ENCODE data around the gene ACTN2.

The ACTN2 gene

DNA sequence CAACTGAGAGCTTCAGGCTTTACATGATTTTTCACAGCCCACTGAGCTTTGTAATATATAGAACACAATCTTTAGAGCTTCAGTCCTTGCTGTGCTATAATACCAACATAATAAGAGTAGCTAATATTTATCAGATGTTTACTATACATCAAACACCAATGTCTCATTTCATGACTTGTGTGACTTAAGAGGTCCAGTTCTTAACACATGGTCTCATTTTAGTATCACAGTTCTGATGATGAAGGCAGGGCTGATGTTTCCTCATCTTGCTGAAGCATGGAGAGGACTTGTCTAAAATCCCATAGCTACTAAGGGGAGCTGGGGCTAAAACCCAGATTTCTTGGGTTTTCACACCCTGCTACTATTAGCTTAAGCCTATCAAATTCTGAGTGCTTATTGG is 114.3 kb downstream of the ACTN2 start:
- TF ChIP-seq, protein P1, sequence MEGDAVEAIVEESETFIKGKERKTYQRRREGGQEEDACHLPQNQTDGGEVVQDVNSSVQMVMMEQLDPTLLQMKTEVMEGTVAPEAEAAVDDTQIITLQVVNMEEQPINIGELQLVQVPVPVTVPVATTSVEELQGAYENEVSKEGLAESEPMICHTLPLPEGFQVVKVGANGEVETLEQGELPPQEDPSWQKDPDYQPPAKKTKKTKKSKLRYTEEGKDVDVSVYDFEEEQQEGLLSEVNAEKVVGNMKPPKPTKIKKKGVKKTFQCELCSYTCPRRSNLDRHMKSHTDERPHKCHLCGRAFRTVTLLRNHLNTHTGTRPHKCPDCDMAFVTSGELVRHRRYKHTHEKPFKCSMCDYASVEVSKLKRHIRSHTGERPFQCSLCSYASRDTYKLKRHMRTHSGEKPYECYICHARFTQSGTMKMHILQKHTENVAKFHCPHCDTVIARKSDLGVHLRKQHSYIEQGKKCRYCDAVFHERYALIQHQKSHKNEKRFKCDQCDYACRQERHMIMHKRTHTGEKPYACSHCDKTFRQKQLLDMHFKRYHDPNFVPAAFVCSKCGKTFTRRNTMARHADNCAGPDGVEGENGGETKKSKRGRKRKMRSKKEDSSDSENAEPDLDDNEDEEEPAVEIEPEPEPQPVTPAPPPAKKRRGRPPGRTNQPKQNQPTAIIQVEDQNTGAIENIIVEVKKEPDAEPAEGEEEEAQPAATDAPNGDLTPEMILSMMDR (IDR thresholded peaks at IDR 0.05; ENCODE audit: insufficient read depth, low read length, poor library complexity, severe bottlenecking) = no peak
- no peak for TF ChIP-seq EZH2phosphoT487 (conservative IDR thresholded peaks at IDR 0.05; ENCODE audit: low read length)
- no peak overlapping the region for H3K4me3 ChIP-seq (ENCODE audit: insufficient read depth, low read length, poor library complexity, severe bottlenecking)
- H3K79me2 ChIP-seq (ENCODE audit: insufficient read depth, low read length) = peaks cover 83% of the 10 kb centered on the region
- H3F3A ChIP-seq (ENCODE audit: insufficient read depth) = no peaks in the 10 kb centered on the region
- H4K20me1 ChIP-seq (ENCODE audit: low read depth, low read length) = no peaks in the 10 kb centered on the region; the same call in 1 of the 2 replicates
- no peak overlapping the region for H3K9ac ChIP-seq (ENCODE audit: low read length)
- no peak overlapping the region for H2AFZ ChIP-seq (ENCODE audit: low read depth, low read length, severe bottlenecking)
- no peak overlapping the region for H3K4me2 ChIP-seq (ENCODE audit: low read depth, low read length, poor library complexity, severe bottlenecking)
- no peaks in the 10 kb centered on the region for H3K9me2 ChIP-seq (replicated peaks; ENCODE audit: insufficient read depth, low read length)
- H3K9me3 ChIP-seq (ENCODE audit: insufficient read depth, low read length) = no peaks in the 10 kb centered on the region
- peaks cover 11% of the 10 kb centered on the region; the same call in 1 of the 2 replicates for H3K36me3 ChIP-seq (ENCODE audit: low read length)
- H3K27ac ChIP-seq (ENCODE audit: low read depth, low read length) = no peak overlapping the region
- no peaks in the 10 kb centered on the region for H3K27me3 ChIP-seq (ENCODE audit: low read length)

DNA sequence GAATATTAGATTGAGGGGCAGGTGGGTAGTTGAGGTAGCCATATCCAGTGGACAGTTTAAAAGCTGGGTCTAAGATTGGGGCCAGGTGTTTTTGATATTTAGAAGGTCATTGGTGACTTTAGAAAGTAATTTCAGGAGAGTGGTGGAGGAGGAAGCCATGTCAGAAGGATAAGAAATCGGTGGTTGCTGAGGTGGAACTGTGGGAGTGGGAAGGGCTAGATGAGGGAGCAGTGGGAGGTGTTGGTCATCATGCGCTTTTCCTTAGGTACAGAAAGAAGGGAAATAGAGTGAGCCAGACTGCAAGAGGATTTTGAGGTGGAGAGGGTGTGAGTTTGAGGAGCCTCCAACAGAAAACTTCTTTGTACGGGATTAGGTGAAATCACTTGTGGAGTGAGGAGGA is 116.0 kb downstream of the ACTN2 start:
- Histone ChIP-seq H3K4me3 (ENCODE audit: insufficient read depth, low read length, poor library complexity, severe bottlenecking) (no peak overlapping the region), H4K20me1 (ENCODE audit: low read depth, low read length) (no peaks in the 10 kb centered on the region; the same call in 1 of the 2 replicates), H3K27ac (ENCODE audit: low read depth, low read length) (no peak overlapping the region), H3K4me2 (ENCODE audit: low read depth, low read length, poor library complexity, severe bottlenecking) (no peak overlapping the region), H3K36me3 (ENCODE audit: low read length) (peaks cover 11% of the 10 kb centered on the region; the same call in 1 of the 2 replicates), H3K9ac (ENCODE audit: low read length) (no peak overlapping the region), H2AFZ (ENCODE audit: low read depth, low read length, severe bottlenecking) (no peak overlapping the region), H3K79me2 (ENCODE audit: insufficient read depth, low read length) (peaks cover 71% of the 10 kb centered on the region), H3F3A (ENCODE audit: insufficient read depth) (no peaks in the 10 kb centered on the region), H3K9me2 (replicated peaks; ENCODE audit: insufficient read depth, low read length) (no peaks in the 10 kb centered on the region), H3K9me3 (ENCODE audit: insufficient read depth, low read length) (no peaks in the 10 kb centered on the region), H3K27me3 (ENCODE audit: low read length) (no peaks in the 10 kb centered on the region)
- TF ChIP-seq, protein P1 (IDR thresholded peaks at IDR 0.05; ENCODE audit: insufficient read depth, low read length, poor library complexity, severe bottlenecking) = no peak
- no peak for TF ChIP-seq EZH2phosphoT487 (conservative IDR thresholded peaks at IDR 0.05; ENCODE audit: low read length)

DNA sequence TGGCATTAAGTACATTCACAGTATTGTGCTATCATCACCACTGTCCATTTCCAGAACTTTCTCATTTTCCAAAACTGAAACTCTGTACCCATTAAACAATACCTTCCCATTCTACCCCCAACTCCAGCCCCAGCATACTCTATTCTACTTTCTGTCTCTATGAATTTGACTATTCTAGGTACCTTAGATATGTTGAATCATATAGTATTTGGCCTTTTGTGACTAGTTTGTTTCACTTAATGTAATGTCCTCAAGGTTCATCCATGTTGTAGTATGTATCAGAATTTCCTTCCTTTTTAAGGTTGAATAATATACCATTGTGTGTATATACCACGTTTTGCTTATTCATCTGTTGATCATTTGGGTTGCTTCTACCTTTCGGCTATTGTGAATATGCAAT is 120.3 kb downstream of the ACTN2 start:
- H3K9me2 ChIP-seq (replicated peaks; ENCODE audit: insufficient read depth, low read length) = no peaks in the 10 kb centered on the region

More for the DNA sequence above, 120.3 kb downstream of the ACTN2 start:
- H3K36me3 ChIP-seq (ENCODE audit: low read length) = peaks cover 22% of the 10 kb centered on the region
- H3K79me2 ChIP-seq (ENCODE audit: insufficient read depth, low read length) = peaks cover 28% of the 10 kb centered on the region
- H4K20me1 ChIP-seq (ENCODE audit: low read depth, low read length) = no peaks in the 10 kb centered on the region
- H3K9me3 ChIP-seq (ENCODE audit: insufficient read depth, low read length) = no peaks in the 10 kb centered on the region
- H3F3A ChIP-seq (ENCODE audit: insufficient read depth) = no peaks in the 10 kb centered on the region
- H3K27ac ChIP-seq (ENCODE audit: low read depth, low read length) = no peak overlapping the region
- H3K4me3 ChIP-seq (ENCODE audit: insufficient read depth, low read length, poor library complexity, severe bottlenecking) = no peak overlapping the region
- H2AFZ ChIP-seq (ENCODE audit: low read depth, low read length, severe bottlenecking) = no peak overlapping the region
- no peaks in the 10 kb centered on the region for H3K27me3 ChIP-seq (ENCODE audit: low read length)
- H3K9ac ChIP-seq (ENCODE audit: low read length) = no peak overlapping the region
- no peak for TF ChIP-seq EZH2phosphoT487 (conservative IDR thresholded peaks at IDR 0.05; ENCODE audit: low read length)
- TF ChIP-seq, protein P1 (IDR thresholded peaks at IDR 0.05; ENCODE audit: insufficient read depth, low read length, poor library complexity, severe bottlenecking) = no peak
- H3K4me2 ChIP-seq (ENCODE audit: low read depth, low read length, poor library complexity, severe bottlenecking) = no peak overlapping the region
